Astrocyte of the cerebellum (primary cell): ENCODE data around the gene SMURF1.

Experiments
- DNase-seq: peaks from one replicate; pipeline ENCODE4 v3.0.0-alpha.2; 2011; ENCODE audit warnings: low read depth
- H3K4me3 ChIP-seq: 2 replicates; pipeline ENCODE4 v1.5.1; 2011; ENCODE audit warnings: mild to moderate bottlenecking, low read depth, low read length, moderate library complexity
- CTCF ChIP-seq: IDR thresholded peaks from 2 replicates; pipeline ENCODE4 v1.5.1; 2012; ENCODE audit warnings: low read length, low read depth, moderate library complexity, mild to moderate bottlenecking; ENCODE audit errors: missing control alignments
- in situ Hi-C: cut with HindIII; loops from 2 replicates; pipeline ENCODE4 v1.10.0; 2017; ENCODE audit warnings: low sequenced_read_pairs

The SMURF1 gene

GRCh38 chr7:99143853-99144672, at the start of gene SMURF1:
TSS of gene SMURF1 (minus strand) at chr7:99144108. CDS start at chr7:99143780, 328 bp downstream.
- DNase-seq: no peak
- TF ChIP-seq CTCF: no peak
- in situ Hi-C loops: no loop called here
- H3K4me3 ChIP-seq: peak within 1 kb of the TSS; percentile 57

GRCh38 chr7:99191869-99192596, 48.1 kb upstream of the SMURF1 start:
- no peak overlapping the region for H3K4me3 ChIP-seq
- no peak for TF ChIP-seq CTCF
- no peak for DNase-seq
- in situ Hi-C loops: no loop called here

- in situ Hi-C loops: no loop called here
- DNase-seq: no peak
- TF ChIP-seq CTCF: no peak
- no peak overlapping the region for H3K4me3 ChIP-seq
Observed at GRCh38 chr7:99190359-99191009, 46.6 kb upstream of the SMURF1 start.

- DNase-seq: no peak
- in situ Hi-C loops: no loop called here
- TF ChIP-seq CTCF: no peak
- H3K4me3 ChIP-seq: no peak overlapping the region
Observed at GRCh38 chr7:99189222-99189621, 45.3 kb upstream of the SMURF1 start.

- no peak overlapping the region for H3K4me3 ChIP-seq
- TF ChIP-seq CTCF: no peak
- in situ Hi-C loops: no loop called here
- no peak for DNase-seq
Observed at GRCh38 chr7:99188221-99188620, 44.3 kb upstream of the SMURF1 start.

GRCh38 chr7:99184532-99185218, 40.8 kb upstream of the SMURF1 start:
- TF ChIP-seq CTCF: no peak

More at GRCh38 chr7:99184532-99185218, 40.8 kb upstream of the SMURF1 start:
- H3K4me3 ChIP-seq: no peak overlapping the region
- in situ Hi-C loops: no loop called here
- DNase-seq: no peak
